ENCODE results near the gene GALNT10. TPM values are rescaled to one million over a fixed set of nuclear protein-coding genes. Genes with fewer than 3 reads are reported as not detected.

The GALNT10 gene
- total RNA-seq, 1 experiment from 2014 or later: 21.7 TPM

DNA sequence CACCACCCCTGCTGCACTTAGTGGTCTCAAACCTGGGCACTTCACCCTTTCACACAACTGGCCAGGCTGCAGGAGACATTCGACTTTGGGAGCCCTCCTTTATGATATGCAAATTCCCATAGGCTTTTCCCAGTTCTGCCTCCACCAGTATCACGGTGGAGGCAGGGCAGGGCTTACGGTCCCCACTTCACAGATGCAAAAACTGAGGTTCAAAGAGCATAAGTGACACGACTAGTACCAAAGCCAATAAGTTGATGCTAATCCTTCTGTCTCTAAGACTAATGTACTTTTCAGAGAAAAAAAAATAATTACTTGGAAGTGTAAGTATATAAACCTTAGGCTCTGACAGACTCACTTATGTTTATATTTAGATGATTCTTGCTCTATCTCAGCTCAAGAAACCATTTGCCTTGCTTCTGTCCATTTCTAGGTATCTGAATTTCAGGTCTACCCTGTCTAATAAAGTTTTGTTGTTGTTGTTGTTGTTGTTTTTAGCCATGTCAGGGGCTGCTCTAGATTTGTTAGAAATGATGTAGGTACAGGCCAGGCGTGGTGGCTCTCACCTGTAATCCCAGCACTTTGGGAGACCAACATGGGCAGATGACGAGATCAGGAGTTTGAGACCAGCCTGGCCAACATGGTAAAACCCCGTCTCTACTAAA lies 10.7 kb downstream of the GALNT10 start:
- no peak for DNase-seq (ENCODE audit: extremely low read depth, low read depth)

DNA sequence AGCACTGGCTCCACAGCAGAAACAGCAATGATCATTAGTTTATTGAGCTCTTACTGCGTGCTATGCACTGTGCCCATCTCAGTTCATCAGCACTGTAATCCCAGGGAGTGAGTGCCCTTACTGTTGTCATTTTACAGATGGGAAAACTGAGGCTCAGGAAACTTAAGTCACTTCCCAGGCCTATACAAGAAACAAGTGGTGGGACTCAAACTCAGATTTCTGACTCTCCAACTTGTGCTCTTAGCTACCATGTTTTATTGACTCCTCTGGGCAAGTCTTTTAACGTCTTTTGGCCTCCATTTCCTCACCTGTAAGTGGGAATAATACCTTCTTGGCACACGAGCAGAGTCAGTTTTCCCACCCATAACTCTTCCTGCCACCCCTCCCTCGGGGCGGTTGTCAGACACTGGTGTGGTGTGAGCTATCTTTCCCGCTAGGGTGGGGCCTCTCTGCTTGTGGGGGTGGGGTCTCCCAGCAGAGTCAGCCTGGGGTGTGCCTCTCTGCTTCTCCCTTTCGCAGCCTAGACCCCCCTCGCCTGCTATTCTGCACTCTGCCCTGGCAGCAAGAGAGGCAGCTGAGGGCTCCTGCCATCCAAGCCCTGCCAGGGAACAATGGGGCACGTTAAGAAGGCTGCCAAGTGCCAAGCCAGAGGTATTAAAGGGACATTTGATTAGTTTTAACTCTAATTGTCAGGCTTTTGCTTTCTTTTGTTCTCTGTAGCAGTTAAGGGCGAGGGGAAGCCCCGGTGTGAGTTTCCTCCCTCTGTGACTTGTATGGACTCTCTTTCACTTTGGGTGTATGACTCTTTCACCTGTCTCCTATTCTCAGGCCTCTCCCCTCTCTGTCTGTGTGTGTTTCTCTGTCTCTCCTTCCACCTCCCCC lies 12.1 kb downstream of the GALNT10 start:
- no peak for DNase-seq (ENCODE audit: extremely low read depth, low read depth)

DNA sequence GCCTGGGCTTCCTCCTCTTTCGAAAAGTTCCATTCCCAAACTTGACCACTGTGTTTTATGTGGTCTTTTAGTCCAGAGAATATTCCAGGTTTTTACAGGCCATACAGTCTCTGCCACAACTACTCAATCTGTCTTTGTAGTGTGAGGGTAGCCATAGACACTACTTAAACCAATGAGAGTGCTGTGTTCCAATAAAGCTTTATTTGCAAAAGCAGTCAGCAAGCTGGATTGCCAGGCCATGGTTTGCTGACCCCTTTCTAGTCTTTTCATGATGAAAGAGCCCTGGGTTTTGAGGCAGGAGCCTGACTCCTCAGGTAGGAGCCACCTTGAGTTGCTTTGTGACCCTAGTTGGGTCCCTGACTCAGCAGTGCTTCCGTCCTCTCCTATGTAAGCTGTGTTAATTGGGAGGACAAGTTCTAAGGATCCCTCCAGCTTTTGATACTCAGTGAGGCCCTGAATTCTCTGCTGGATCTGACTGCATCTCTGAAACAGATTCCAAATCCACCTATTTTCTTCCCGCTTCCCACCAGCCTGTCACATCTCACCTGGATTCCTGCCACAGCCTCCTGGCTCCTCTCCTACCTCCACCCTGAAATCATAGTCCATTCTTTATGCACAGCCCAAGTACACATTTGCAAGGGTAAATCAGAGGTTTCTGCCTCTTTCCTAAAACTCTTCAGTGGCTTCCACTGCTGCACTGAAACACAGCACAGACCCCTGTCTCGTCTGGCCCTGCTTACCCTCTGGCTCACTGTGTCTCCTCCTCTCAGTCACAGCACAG lies 13.5 kb downstream of the GALNT10 start:
- DNase-seq (ENCODE audit: extremely low read depth, low read depth): no peak

DNA sequence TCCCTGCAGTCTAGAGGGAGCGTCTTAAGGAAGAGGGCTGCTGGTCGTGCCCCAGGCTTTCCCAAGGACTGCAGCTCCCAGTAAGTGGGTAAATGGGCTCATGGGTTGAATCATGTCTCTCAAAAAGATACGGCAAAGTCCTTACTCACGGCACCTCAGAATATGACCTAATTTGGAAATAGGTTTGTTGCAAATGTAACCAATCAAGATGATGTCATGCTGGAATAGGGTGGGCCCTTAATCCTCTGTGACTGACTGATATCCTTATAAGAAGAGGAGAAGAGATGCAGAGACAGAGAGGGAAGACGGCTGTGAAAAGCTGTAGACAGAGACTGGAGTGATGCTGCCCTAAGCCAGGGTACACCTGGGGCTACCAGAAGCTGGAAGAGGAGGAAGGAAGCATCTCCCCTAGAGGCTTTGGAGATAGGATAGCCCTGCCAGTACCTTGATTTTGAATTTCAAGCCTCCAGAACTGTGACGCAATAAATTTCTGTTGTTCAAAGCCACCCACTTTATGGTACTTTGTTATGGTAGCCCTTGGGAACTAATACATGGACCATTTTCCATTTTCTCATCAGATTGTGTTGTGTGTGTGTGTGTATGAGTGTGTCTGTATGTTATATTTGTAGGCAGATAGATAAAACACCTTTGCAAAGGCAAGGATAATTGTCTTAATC lies 15.0 kb downstream of the GALNT10 start:
- no peak for DNase-seq (ENCODE audit: extremely low read depth, low read depth)

DNA sequence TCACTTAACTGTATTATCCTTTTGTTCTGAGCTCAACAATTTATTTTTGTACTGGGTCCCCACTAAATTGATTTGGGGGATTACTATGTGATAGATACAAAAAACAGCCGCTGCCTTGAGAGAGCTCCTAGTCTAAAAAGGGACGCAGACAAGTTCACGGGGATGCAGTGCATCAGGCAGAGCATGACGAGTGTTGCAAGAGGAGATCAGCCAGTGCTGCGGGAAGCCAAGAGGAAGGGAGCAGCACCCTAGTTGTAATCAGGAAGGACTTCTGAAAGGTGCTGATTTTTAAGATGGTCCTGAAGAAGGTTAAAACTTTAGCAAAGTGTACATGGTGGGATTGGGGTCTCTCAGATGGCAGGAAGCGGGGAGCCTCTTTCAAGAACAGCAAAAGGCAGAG lies 15.8 kb downstream of the GALNT10 start:
- no peak for DNase-seq (ENCODE audit: extremely low read depth, low read depth)

DNA sequence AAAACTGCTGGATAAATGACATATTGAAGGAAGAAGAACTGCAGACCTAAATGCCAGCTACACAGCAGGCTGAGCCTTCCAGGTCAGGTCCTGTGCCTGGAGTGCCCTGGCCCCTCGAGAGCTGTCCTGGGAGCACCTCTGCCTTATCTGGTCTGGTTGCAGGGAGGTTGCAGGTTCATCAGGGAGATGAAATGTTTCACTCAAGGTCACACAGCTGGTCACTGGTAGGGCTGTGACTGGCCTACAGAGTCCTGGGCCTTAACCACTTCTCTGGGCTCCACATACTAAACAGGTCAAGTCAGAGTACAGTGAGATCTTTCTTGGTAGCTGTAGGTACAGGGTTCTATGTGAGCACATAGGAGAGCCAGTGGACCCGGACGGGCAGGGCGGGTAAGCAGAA lies 16.7 kb downstream of the GALNT10 start:
- no peak for DNase-seq (ENCODE audit: extremely low read depth, low read depth)

DNA sequence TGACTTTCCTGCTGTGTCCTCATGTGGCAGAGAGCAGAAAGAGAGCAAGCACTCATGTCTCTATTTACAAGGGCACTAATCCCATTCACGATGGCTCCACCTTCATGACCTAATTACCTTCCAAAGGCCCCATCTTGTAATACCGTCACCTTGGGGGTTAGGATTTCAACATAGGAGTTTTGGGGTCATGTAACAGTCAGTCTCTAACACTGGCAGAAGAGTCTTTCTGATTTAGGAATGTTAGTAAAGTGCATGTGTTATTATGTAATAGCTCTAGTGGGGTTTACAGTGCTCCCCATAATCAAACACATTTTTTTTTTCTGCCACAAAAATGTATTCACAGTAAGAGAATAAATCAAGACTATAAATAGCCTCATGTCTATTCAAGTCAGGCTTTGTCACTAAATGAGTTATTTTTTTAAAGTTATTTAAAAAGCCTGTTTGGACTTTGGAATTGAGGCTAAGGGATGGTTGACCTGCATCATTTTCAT lies 19.1 kb downstream of the GALNT10 start:
- DNase-seq (ENCODE audit: extremely low read depth, low read depth): no peak

DNA sequence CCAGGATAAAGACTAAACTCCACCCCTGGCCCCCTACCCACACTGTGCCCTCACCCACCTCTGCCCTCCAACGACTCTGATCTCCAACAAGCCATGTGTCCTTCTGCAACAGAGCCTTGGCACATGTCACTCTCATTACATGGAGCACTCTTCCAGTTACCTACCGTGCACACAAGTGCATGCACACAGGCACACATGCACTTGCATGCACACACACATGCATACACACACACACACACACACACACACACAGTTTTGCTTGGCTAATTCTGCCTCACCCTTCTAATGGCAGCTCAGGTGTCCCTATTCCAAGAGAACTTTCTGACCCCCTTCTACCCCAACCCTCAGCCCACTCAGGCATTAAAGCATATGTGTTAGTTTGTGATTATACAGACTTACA lies 19.6 kb downstream of the GALNT10 start:
- no peak for DNase-seq (ENCODE audit: extremely low read depth, low read depth)

DNA sequence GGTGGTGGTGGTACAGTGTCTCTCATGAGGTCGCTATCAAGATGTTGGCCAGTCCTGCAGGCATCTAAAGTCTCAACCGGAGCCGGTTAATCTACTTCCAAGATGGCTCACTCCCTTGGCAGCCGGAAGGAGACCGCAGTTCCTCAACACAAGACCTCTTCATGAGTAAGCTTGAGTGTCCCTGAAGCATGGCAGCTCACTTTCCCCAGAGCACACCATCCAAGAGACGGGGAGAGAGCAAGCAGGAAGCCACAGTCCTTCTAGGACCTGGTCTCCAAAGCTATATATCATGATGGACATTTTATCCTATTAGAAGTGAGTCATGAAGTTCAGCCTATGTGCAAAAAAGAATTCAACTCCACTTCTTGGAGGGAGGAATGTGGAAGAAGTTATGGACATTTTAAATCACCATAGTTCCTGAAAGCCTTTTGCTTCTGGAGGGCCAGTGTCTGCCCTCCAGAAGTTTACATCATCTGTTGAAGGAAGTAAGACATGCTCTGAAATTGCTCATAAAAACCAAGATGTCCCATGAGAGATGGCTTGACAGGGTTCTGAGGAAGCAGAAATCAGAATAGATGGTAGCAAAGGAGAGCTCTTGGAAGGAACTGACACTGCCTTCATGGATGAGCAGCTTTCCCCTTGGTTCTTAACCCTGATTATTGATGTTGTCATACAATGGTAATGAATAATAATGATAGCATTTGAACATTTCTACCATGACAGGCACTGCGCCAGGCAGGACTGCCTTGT lies 21.3 kb downstream of the GALNT10 start:
- no peak for DNase-seq (ENCODE audit: extremely low read depth, low read depth)

DNA sequence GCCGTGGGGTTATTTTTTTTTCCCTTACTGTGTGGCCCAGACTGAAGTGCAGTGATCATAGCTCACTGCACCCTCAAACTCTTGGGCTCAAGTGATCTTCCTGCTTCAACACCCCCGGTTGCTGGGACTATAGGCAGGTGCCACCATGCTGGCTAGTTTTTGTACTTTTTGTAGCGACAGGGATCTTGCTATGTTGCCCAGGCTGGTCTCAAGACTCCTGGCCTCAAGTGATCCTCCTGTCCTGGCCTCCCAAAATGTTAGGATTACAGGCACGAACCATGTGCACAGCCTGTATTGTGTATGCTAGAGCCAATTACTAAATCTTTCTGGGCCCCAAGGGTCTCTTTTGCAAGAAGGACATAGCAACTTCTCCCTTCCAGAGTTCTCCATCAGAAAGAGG lies 23.1 kb downstream of the GALNT10 start:
- no peak for DNase-seq (ENCODE audit: extremely low read depth, low read depth)

DNA sequence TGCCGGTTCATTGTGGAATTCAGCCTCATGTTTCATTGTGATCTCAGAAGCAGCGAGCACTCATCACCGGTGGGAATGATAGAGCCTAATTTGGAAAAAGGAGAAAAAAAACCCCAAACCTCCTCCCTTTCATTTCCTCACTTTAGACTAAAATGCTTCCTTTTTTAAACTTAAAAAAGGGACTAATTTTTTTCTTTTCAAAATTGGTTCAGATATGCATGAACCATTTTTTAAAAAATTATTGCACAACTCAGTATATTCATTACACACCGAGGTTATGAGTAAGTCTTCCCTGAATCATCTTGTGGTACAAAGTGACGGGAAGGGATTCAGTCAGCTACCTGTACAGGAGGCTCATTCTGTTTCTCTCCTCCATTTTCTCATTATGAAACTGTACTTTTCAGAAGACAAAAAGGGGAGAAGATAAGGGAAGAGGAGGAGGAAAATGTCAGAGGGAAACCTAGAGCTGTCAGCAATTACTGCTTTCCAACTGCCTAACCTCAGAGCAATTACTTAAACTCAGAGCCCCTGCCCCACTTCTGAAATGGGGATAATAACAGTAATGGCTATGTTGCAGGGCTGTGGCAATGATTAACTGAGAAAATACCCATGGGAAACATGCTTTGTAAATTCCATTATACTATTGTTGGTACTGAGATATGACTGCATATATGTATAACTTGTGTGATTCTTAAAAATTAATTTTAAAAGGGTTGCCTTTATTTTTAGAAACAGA lies 24.0 kb downstream of the GALNT10 start:
- no peak for DNase-seq (ENCODE audit: extremely low read depth, low read depth)

DNA sequence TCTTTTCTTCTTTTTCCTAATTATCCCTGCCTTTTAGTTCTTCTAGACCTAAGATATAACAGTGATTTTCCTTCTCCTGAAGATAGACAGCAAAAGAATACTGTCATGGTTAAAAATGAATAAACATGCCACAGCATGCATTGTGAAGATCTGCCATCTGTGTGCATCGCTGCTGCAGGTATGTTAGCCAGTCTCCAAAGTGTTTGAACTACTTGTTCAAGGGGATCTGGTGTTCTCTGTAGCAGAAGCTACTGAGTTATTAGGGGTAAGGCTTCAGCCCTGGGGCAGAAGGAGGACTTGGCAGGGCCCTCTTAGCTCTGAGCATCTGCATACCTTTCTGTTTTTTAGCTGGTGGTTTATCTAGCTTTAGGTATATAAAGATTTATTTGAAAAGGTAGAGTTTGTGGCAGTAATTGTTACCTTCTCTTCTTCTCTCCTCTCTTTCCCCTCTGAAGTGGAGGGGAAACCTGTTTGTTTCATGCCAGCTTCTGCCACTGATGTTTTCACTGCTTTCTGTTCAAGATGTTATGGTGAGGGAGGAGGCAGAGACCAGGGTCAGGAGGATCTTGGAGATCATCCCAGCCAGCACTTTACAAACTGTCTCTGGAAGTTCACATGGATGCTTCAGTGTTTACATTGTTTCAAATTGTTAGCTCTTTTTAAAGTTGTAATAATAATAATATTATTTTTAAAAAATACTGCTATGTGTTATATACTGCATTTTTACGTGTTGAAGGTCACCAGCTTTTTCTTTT lies 25.2 kb downstream of the GALNT10 start:
- DNase-seq (ENCODE audit: extremely low read depth, low read depth): no peak

DNA sequence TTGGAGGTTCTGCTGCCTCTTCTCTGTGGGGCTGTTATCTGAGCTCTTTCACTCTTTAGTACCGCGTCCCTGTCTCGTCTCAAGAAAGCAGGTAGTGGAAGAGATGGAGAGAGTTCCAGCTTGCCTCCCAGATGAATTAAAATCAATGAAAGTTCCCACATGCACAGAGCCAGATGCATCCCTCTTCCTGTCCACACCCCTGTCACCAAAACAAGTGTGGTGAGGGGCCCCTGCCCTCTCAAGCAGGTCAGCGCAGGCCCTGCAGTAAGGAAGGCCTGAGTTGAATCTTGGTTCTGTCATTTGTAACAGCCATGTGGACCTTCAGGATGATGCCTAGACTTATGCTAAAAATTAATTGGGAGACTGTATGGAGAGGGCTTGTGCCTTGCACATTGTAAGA lies 26.9 kb downstream of the GALNT10 start:
- no peak for DNase-seq (ENCODE audit: extremely low read depth, low read depth)

DNA sequence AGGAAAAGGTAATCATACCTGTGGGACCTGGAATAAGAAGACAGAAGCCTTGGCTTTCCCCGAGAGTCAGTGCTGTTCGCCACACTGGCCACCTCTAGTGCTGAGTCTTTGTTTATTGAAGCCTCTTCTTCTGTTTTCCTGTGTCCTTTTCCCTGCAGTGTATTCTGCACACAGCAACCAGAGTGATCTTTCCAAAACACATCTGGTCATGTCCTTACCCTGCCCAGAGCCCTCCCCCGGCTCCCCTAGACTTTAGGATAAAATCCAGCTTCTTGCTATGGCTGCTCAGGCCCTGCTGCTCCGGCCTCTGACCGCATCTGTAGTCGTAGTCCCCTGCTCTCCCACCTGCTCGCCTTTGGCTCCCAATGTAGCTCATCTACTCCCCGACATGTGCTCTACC lies 28.3 kb downstream of the GALNT10 start:
- DNase-seq (ENCODE audit: extremely low read depth, low read depth): no peak

DNA sequence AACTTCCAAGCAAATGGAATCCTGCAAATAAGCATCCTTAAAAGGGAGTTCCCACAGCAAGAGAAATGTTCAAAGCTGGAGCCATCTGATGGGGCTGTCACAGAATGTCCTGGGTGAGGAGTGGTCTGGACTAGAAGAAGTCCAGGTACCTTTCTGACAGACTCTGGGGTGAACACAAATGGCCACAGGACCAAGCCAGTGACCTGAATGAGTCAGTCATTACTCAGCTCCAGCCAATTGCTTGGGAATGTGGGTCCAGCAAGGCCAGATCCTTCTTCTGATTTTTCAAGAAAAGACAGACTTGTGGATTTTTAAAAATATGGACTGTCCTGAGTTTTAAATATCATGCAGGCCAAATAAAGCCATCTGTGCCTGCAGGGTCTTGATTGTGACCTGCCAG lies 30.1 kb downstream of the GALNT10 start:
- no peak for DNase-seq (ENCODE audit: extremely low read depth, low read depth)

DNA sequence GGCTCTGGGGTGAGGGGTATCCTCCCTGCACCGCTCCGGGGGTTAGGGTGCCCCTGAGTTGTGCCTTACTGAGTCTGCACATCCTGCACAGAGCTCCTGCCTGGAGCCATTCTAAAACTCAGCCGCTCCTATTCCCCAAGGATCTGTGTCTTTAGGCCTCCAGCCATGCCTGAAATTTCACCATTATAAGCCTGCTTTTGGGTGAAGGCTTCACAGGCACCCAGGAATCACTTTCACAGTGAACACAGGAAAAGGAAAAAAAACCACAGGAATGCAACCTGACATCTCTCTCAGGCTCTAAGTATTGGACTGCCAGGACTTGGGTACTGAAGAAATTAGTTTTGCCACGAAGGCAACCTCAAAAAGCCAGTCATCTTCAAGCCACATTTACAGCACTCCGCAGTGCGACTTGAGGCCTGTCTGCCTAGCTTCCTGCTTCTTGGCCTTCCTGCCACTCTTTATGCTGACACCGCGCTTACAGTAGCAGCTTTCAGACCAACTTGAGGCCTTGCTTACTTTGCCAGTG lies 30.9 kb downstream of the GALNT10 start:
- DNase-seq (ENCODE audit: extremely low read depth, low read depth): no peak

DNA sequence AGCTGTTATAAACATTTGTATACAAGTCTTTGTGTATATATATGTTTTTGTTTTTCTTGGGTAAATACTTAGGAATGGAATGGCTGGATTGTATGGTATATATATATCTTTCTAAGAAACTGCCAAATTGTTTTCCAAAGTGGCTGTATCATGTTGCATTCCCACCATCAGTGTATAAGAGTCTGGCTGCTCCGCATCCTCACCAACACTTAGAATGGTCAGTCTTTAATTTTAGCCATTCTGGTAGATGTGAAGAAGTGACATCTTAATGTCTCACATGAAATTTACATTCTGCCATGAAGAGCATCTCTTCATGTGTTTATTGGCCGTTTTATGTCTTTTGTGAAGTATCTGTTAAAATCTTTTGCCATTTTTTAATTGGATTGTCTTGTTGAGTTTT lies 31.9 kb downstream of the GALNT10 start:
- no peak for DNase-seq (ENCODE audit: extremely low read depth, low read depth)

DNA sequence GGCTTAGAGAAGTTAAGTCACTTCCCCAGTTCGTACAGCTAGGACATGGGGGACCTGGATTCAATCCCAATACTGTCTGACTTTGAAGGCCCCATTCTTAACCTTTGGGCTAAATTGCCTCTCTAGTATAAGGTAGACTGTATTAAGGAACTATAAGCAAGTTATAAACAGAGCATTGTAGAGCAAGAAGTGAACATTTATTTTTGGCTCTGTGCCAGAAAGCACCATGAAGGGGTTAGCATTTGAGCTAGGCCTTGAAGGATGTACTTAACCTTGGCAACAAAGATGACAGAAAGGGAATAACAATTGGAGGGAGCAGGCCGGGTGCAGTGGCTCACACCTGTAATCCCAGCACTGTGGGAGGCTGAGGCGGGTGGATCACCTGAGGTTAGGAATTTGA lies 32.8 kb downstream of the GALNT10 start:
- no peak for DNase-seq (ENCODE audit: extremely low read depth, low read depth)

Measured in NCI-H460 (cell line).